HG02610 (cell line): ENCODE measurements around the gene SAP130.
"Not testable (repeated sequence)": the region's sequence is repeated elsewhere in the genome, so short reads cannot be mapped to it uniquely, and the experiment has no call there.

Experiments
- ATAC-seq: cut with Tn5 transposase; IDR thresholded peaks from one replicate; pipeline ENCODE4 v1.9.1; 2021; ENCODE audit warnings: mild to moderate bottlenecking, moderate library complexity; ENCODE audit not compliant: unreplicated experiment

Gene SAP130

GRCh38 chr2:127953849-127954248 lies 74.0 kb downstream of the SAP130 start:
- no peak for ATAC-seq

GRCh38 chr2:127953128-127953718 lies 74.6 kb downstream of the SAP130 start:
- ATAC-seq, result no peak

- no peak for ATAC-seq
These were observed 76.8 kb downstream of the SAP130 start for GRCh38 chr2:127951026-127951425.

DNA sequence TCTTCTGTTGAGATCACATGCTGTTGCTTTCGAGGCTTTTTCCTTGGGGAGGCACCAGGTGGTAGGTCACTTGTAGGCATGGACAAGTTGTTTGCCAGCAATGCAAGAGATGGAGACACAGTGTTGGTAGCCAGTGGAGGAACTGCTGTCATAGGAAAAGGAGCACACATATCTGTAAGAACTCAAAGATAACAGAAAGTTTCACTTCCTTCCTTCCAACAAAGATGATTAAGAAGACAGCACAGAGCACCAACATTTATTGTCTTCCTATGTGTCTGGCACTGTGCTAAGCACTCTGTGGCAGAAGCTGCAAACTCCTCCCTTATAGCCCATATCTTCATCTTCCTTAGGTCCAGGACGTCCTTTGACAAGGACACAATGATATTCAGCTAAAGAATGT lies 77.6 kb downstream of the SAP130 start:
- no peak for ATAC-seq

DNA sequence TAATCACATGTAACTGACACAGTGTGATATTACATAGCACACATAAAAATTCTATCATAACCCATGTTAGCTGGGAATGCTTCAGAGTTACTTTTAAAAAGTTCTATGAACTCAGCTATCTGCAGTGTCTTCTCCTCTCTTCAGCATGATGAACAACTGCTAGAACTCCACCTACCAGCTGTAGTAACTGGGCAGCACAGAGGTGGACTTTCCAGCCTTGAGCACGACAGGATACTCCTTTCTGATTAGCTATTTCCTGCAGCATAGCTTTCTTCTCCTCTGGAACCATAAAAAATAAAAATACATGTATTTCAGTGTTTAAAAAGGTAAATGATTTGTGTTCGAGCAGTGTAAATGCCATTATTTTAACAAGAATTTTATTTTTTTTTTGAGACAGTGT lies 82.6 kb downstream of the SAP130 start:
- ATAC-seq, result no peak

DNA sequence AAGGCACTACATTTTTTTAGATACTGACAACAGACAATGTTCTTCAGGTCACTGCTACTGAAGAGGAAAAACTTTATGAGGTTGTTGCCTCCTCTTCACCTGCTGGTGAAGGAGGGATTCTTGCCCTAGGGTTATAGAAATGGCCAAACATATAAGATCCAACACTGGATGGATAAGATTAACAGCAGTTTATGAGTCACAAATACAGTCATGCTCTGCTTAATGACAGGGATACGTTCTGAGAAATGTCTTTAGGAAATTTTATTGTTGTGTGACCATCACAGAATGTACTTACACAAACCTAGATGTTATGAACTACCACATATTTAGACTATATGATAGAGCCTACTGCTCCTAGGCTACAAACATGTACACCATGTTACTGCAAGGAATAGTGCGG lies 84.7 kb downstream of the SAP130 start:
- ATAC-seq, result no peak

DNA sequence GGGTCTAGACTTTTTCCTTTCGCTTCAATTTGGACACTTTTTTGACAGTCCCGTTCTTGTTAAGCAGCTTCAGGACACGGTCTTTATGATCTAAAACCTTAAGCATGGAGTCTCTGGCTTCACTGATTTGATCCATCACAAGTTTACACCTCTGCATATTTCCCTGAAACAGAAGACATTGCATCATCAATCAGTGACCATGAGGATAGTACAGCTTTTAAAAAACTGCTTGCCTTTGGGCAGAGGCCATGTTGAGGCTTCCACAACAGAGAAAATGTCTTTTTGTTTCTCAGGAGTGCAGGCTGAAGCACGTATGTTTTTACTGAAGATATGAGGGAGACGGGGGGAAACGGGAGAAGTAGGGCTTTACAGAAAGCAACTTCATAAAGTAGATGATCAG lies 85.9 kb downstream of the SAP130 start:
- no peak for ATAC-seq

GRCh38 chr2:127941461-127941860 lies 86.4 kb downstream of the SAP130 start:
- no peak for ATAC-seq

DNA sequence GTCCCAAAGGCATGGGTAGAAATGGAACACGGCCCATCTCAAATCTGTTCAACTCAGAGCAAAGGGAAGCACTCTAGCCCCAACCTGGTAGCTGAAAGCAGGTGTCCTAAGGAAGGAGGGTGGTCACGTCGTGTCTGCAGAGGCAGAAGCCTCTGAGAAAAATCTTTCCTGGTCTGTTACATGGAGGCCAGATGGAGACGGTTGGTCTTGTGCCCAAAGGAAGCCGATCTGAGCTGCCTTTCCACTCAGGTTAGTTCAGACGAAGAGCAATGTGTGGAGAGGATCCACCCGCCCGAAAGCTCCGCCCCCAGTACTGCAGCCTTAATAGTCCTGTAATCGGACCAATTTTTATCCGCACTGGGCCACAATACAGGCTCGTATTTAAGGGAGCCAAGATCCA lies 87.2 kb downstream of the SAP130 start:
- no peak for ATAC-seq

- no peak for ATAC-seq
These were observed 92.5 kb downstream of the SAP130 start for GRCh38 chr2:127935337-127935736.

DNA sequence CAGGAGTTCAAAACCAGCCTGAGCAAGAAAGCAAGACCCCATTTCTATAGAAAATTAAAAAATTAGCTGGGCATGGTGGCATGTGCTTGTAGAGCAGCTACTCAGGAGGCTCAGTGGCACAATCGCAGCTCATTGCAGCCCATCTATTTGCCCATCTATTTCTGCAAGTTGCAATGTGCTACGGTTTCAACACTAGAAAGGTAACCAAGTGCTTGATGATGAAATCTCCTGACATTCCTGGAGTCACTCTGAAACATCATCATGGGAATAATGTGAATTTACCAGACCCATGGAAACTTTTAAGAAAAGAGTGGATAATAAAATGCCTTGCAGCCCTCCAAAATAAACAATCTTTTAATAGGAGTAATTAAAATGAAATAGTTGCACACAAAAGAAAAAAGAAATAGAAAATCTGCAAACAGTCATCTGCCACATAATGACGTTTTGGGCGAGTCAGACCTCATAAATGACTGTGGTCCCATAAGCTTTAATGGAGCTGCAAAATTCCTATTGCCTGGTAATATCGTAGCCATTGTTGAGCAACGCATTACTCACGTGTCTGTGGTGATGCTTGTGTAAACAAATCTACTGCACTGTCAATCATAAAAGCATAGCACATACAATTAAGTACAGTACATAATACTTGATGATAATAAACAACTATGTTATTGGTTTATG lies 95.5 kb downstream of the SAP130 start:
- ATAC-seq, result no peak

DNA sequence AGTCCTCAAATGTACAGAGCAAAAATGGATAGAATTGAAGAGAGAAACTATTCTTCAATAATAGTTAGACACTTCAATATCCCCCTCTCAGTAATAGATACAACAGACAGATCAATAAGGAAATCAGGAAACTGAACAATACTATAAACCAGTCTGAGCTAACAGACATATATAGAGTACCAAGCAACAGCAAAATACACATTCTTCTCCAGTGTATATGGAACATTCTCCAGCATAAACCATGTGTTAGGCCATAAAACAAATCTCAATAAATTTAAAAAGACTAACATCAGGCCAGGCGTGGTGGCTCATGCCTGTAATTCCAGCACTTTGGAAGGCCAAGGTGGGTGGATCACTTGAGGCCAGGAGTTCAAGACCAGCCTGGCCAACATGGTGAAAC lies 98.4 kb downstream of the SAP130 start:
- no peak for ATAC-seq

- ATAC-seq, result no peak
These were observed 100.5 kb downstream of the SAP130 start for GRCh38 chr2:127927384-127927783.

DNA sequence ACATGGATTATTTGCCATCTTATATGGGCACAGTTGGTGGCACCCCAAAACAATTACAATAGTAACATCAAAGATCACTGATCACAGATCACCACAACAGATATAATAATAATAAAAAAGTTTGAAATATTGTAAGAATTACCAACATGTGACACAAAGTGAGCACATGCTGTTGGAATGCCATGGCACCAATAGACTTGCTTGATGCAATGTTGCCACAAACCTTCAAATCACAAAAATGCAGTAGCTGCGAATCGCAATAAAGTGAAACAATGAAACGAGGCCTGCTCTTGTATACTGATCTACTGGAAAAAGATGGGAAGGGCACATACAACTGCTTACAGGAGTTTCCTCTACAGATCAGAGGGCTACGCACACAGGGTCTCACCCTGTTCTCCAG lies 109.9 kb downstream of the SAP130 start:
- no peak for ATAC-seq

GRCh38 chr2:127913808-127914457 lies 113.9 kb downstream of the SAP130 start:
- no peak for ATAC-seq

- ATAC-seq, result no peak
These were observed 116.1 kb downstream of the SAP130 start for GRCh38 chr2:127911737-127912136.

DNA sequence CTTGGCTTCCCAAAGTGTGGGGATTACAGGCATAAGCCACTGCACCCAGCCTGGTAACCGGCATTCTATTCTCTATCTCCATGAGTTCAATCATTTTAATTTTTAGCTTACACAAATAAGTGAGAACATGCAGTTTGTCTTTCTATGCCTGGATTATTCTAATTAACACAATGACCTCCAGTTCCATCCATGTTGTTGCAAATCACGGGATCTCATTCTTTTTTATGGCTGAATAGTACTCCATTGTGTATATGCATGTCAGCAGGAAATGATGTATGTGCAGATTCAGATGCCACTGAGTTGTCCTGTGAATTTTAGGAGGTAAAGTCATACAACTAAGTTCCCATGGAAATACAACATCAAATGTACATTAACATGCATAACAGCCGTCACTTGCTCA lies 117.4 kb downstream of the SAP130 start:
- no peak for ATAC-seq

GRCh38 chr2:127909019-127909418 lies 118.8 kb downstream of the SAP130 start:
- no peak for ATAC-seq

DNA sequence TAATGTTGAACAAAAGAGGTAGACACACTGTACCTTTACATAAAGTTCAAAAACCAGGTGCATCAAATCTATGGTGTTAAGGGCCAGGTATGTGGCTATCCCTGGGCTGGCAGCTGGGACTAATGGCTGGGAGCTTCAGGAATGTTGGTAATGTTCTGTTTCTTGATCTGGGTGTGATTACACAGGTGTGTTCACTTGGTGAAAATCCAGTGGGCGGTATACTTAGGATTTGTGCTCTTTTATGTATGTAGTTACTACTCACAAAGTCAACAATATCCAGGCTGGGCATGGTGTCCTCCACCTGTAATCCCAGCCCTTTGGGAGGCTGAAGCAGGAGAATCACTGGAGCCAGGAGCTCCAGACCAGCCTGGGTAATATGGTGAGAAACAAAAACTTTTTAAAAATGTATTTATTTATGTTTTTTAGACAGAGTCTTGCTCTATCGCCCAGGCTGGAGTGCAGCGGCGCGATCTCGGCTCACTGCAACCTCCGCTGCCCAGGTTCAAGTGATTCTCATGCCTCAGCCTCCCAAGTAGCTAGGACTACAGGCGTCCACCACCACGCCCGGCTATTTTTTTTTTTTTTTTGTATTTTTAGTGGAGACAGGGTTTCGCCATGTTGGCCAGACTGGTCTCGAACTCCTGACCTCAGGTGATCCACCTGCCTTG lies 120.0 kb downstream of the SAP130 start:
- ATAC-seq, result not testable (repeated sequence)

- no peak for ATAC-seq
These were observed 121.5 kb downstream of the SAP130 start for GRCh38 chr2:127906206-127906926.

GRCh38 chr2:127901339-127902056 lies 126.4 kb downstream of the SAP130 start:
- no peak for ATAC-seq
